ENCODE measurements around the gene TMEM212.

- TF ChIP-seq CTCF (IDR thresholded peaks at IDR 0.05) (no peak), POLR2A (IDR thresholded peaks at IDR 0.05) (no peak)
These were observed 52.1 kb downstream of the TMEM212 start for GRCh38 chr3:171895291-171895690.
